Skin of body (tissue), 2 donors: ENCODE data around the gene ERN2. TPM values are rescaled to one million over a fixed set of nuclear protein-coding genes. Genes with fewer than 3 reads are reported as not detected.
"Not testable (repeated sequence)": the region's sequence is repeated elsewhere in the genome, so short reads cannot be mapped to it uniquely, and the experiment has no call there.

ENCODE experiments used
- DNase-seq: peaks from one replicate; lab custom pipeline; 2025; lab: John Stamatoyannopoulos, UW
- total RNA-seq: library from RNA; depleted of rRNA; stranded (reverse); fragments of >200 nt; gene quantifications from one replicate; pipeline ENCODE4 v1.2.3, GENCODE V29; 2014

ERN2 gene
- total RNA-seq, 1 donor from 2014 or later, result not detected

GRCh38 chr16:23722613-23723240 lies 9.7 kb upstream of the ERN2 start:
- not testable (repeated sequence) for DNase-seq

GRCh38 chr16:23716484-23716883 lies 3.5 kb upstream of the ERN2 start:
- DNase-seq, result no peak

GRCh38 chr16:23711785-23712184 lies 1.2 kb downstream of the ERN2 start:
- no peak for DNase-seq

- no peak for DNase-seq
Measured at GRCh38 chr16:23710504-23710903, 2.5 kb downstream of the ERN2 start.

GRCh38 chr16:23710008-23710407 lies 3.0 kb downstream of the ERN2 start:
- no peak for DNase-seq

GRCh38 chr16:23709536-23709935 lies 3.5 kb downstream of the ERN2 start:
- DNase-seq, result no peak

GRCh38 chr16:23706439-23706838 lies 6.6 kb downstream of the ERN2 start:
- no peak for DNase-seq

GRCh38 chr16:23705517-23705902 lies 7.5 kb downstream of the ERN2 start:
- no peak for DNase-seq

GRCh38 chr16:23704772-23705516 lies 8.1 kb downstream of the ERN2 start:
- DNase-seq, result no peak

- DNase-seq, result no peak
Measured at GRCh38 chr16:23702951-23703350, 10.1 kb downstream of the ERN2 start.

GRCh38 chr16:23701045-23701444 lies 12.0 kb downstream of the ERN2 start:
- DNase-seq, result no peak

GRCh38 chr16:23700509-23700908 lies 12.5 kb downstream of the ERN2 start:
- no peak for DNase-seq

- DNase-seq, result no peak
Measured at GRCh38 chr16:23700093-23700492, 12.9 kb downstream of the ERN2 start.

- no peak for DNase-seq
Measured at GRCh38 chr16:23699100-23699499, 13.9 kb downstream of the ERN2 start.

- DNase-seq, result no peak
Measured at GRCh38 chr16:23695756-23696155, 17.3 kb downstream of the ERN2 start.

GRCh38 chr16:23694644-23695373 lies 18.2 kb downstream of the ERN2 start:
- no peak for DNase-seq

- no peak for DNase-seq
Measured at GRCh38 chr16:23694265-23694643, 18.8 kb downstream of the ERN2 start.

GRCh38 chr16:23692190-23692837 lies 20.7 kb downstream of the ERN2 start:
- DNase-seq, result no peak

- DNase-seq, result no peak
Measured at GRCh38 chr16:23691483-23692189, 21.4 kb downstream of the ERN2 start.

- DNase-seq, result no peak
Measured at GRCh38 chr16:23690771-23691482, 22.1 kb downstream of the ERN2 start.
